Gastrocnemius medialis (tissue), 4 donors: ENCODE measurements around the gene SUCLA2. TPM values are rescaled to one million over a fixed set of nuclear protein-coding genes. Genes with fewer than 3 reads are reported as not detected.

Experiments used
- ATAC-seq, 2 donors: fragments of 150-250 bp; one replicate each; pipeline ENCODE4 v1.9.1; 2016
- DNase-seq, 2 donors: peaks; one replicate each; pipeline ENCODE4 v3.0.0-alpha.2; 2019
- H3K27ac ChIP-seq, 4 donors: fragments of 200-600 bp; sonication (generic); 1 replicate in 1 of 4; 2 replicates in 3 of 4; pipeline ENCODE4 v1.5.1; 2016 to 2018; ENCODE audit warnings: mild to moderate bottlenecking in 2 of 4, moderate library complexity in 1 of 4
- H3K27me3 ChIP-seq, 3 donors: fragments of 200-600 bp; sonication (generic) in 2 of 3; 1 replicate in 1 of 3; 2 replicates in 2 of 3; pipeline versions ENCODE4 v1.5.1 to v1.6.0; 2016 to 2019; ENCODE audit warnings: mild to moderate bottlenecking in 1 of 3, moderate library complexity in 1 of 3
- H3K36me3 ChIP-seq, 2 donors: fragments of 200-600 bp; sonication (generic) in 1 of 2; one replicate each; pipeline ENCODE4 v1.5.1; 2017 to 2018
- H3K4me1 ChIP-seq, 2 donors: fragments of 200-600 bp; sonication (generic) in 1 of 2; one replicate each; pipeline ENCODE4 v1.5.1; 2016 to 2017; ENCODE audit warnings: mild to moderate bottlenecking in 2 of 2
- H3K4me3 ChIP-seq, 4 donors: fragments of 200-600 bp; sonication (generic) in 3 of 4; 1 replicate in 1 of 4; 2 replicates in 3 of 4; pipeline ENCODE4 v1.5.1; 2016 to 2019; ENCODE audit warnings: mild to moderate bottlenecking in 2 of 4
- H3K9me3 ChIP-seq, 3 donors: fragments of 200-600 bp; sonication (generic) in 2 of 3; 1 replicate in 1 of 3; 2 replicates in 2 of 3; pipeline ENCODE4 v1.5.1; 2016 to 2019
- POLR2A ChIP-seq, 2 donors: fragments of 450-650 bp; IDR thresholded peaks; one replicate each; pipeline ENCODE4 v1.6.1; 2017; ENCODE audit warnings: antibody characterized with exemption in 2 of 2, mild to moderate bottlenecking in 2 of 2, moderate library complexity in 2 of 2
- in situ Hi-C, 4 donors: fragments of 200-750 bp; cut with MboI; loops; one replicate each; pipeline versions ENCODE4 v1.15.0 to v1.8.0; 2017; ENCODE audit warnings: low sequenced_read_pairs in 4 of 4
- intact Hi-C: fragments of 100-400 bp; cut with DNase I; formaldehyde crosslinking; loops from one replicate; pipeline ENCODE4 v1.15.1; 2023; ENCODE audit warnings: low total_unique reads
- total RNA-seq, 4 donors: library from RNA; depleted of rRNA; stranded (reverse); fragments of >200 nt; gene quantifications; one replicate each; pipeline versions ENCODE4 v1.1.0 to v1.2.3, GENCODE V29; 2016
- TF ChIP-seq, protein P1 (sequence below), 5 experiments: fragments of 450-650 bp in 3 of 5; fragments of 200-600 bp in 2 of 5; sonication (generic) in 2 of 5; IDR thresholded peaks in 4 of 5; conservative IDR thresholded peaks in 1 of 5; 1 replicate in 4 of 5; 2 replicates in 1 of 5; pipeline ENCODE4 v1.5.1; 2016 to 2019; ENCODE audit warnings: antibody characterized with exemption in 5 of 5, mild to moderate bottlenecking in 3 of 5, moderate library complexity in 3 of 5

The SUCLA2 gene
- total RNA-seq, 4 donors from 2014 or later, result 82.2 to 142 (median 97.0) TPM

DNA sequence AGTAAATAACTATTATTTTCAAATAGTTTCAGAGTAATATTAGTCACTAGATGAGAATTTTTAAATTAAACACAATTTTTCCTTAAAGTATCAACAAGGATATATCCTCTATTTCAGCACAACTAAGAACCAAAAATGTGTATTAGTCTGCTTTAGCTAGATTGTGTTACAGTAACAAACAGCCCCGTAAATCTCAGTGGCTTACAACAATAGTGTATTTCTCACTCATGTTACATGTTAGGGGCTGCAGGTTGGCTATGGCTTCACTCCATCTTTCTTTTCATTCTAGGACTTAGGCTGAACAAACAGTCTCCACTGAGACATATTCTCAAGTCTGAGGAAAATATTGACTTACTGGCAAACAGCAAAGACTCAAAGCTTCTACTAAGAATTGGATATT lies 11.6 kb upstream of the SUCLA2 start:
- Histone ChIP-seq H3K27me3 (no peaks in the 10 kb centered on the region), H3K9me3 (no peaks in the 10 kb centered on the region), H3K27ac (no peak overlapping the region), H3K4me1 (no peaks in the 10 kb centered on the region), H3K36me3 (no peaks in the 10 kb centered on the region), H3K4me3 (no peak overlapping the region)
- no peak for ATAC-seq
- DNase-seq, result no peak
- in situ Hi-C loops, result no loop called here
- TF ChIP-seq, protein P1, sequence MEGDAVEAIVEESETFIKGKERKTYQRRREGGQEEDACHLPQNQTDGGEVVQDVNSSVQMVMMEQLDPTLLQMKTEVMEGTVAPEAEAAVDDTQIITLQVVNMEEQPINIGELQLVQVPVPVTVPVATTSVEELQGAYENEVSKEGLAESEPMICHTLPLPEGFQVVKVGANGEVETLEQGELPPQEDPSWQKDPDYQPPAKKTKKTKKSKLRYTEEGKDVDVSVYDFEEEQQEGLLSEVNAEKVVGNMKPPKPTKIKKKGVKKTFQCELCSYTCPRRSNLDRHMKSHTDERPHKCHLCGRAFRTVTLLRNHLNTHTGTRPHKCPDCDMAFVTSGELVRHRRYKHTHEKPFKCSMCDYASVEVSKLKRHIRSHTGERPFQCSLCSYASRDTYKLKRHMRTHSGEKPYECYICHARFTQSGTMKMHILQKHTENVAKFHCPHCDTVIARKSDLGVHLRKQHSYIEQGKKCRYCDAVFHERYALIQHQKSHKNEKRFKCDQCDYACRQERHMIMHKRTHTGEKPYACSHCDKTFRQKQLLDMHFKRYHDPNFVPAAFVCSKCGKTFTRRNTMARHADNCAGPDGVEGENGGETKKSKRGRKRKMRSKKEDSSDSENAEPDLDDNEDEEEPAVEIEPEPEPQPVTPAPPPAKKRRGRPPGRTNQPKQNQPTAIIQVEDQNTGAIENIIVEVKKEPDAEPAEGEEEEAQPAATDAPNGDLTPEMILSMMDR (IDR thresholded peaks at IDR 0.05 in 4 of 5, conservative IDR thresholded peaks at IDR 0.05 in 1 of 5), result no peak
- no peak for TF ChIP-seq POLR2A (IDR thresholded peaks at IDR 0.05)
- intact Hi-C loops, result no loop called here

DNA sequence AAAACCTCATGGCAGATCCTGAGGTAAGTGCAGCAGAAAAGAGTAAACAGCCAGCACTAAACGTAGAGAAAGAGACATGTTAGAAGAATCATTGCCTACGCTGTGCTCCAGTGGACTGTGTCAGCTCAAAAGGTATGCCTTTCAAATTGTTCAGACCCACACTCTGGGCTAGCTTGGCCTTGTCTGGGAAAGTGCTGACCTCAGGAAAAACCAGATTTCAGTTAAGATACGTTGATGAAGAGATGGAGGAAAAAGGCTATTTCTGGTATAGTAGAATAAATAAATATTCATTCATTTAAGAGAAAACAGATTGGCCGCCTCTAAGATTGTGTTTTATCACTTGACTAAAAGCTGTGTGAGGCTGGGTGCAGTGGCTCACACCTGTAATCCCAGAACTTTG lies 9.6 kb upstream of the SUCLA2 start:
- intact Hi-C loops, result no loop called here

DNA sequence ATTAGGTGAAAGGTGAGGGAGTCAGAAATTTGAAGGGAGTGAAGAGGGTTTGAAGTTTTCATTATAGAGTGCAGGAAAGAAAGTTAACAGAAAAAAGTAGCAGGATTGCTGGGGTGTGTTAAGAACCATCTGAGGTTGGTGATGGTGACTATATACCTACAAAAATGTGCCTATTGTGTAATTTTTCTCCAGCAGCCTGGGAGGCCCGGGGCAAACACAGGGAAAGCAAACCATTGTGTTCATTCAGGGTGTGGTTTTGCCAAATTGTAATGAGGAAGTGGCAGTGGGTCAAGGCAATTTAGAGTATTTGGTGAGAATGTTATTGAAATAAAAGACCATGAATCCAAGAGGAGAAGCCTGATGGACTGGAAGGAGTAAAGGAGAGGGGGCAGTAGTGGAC lies 8.2 kb upstream of the SUCLA2 start:
- Histone ChIP-seq H3K9me3 (no peaks in the 10 kb centered on the region), H3K36me3 (no peaks in the 10 kb centered on the region), H3K27me3 (no peaks in the 10 kb centered on the region), H3K27ac (no peak overlapping the region), H3K4me3 (no peak overlapping the region), H3K4me1 (no peaks in the 10 kb centered on the region)
- in situ Hi-C loops, result no loop called here
- TF ChIP-seq, protein P1 (IDR thresholded peaks at IDR 0.05 in 4 of 5, conservative IDR thresholded peaks at IDR 0.05 in 1 of 5), result no peak
- TF ChIP-seq POLR2A (IDR thresholded peaks at IDR 0.05), result no peak
- DNase-seq, result no peak
- no peak for ATAC-seq
- intact Hi-C loops, result no loop called here

More for the DNA sequence above, 9.6 kb upstream of the SUCLA2 start:
- Histone ChIP-seq H3K27ac (no peak overlapping the region), H3K9me3 (no peaks in the 10 kb centered on the region), H3K36me3 (no peaks in the 10 kb centered on the region), H3K4me1 (no peaks in the 10 kb centered on the region), H3K4me3 (no peak overlapping the region), H3K27me3 (no peaks in the 10 kb centered on the region)
- no peak for TF ChIP-seq POLR2A (IDR thresholded peaks at IDR 0.05)
- TF ChIP-seq, protein P1 (IDR thresholded peaks at IDR 0.05 in 4 of 5, conservative IDR thresholded peaks at IDR 0.05 in 1 of 5), result no peak
- ATAC-seq (no peak), DNase-seq (no peak)
- in situ Hi-C loops, result no loop called here

DNA sequence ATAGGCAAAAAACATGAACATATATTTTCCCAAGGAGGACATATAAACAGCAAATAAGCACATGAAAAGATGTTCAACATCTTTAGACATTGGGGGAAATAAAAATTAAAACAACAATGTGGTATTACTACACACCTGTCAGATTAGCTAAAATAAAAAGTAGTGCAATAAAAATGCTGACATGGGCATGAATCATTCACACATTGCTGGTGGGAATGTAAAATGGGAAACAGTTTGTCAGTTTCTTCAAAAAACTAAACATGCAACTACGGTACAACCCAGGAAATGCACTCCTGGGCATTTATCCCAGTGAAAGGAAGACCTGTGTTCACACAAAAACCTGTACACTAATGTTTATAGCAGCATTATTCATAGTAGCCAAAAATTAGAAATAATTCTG lies 5.3 kb upstream of the SUCLA2 start:
- H3K27ac ChIP-seq, result no peak overlapping the region

More for the DNA sequence above, 5.3 kb upstream of the SUCLA2 start:
- intact Hi-C loops (no loop called here), in situ Hi-C loops (no loop called here)
- Histone ChIP-seq H3K4me1 (no peaks in the 10 kb centered on the region), H3K9me3 (no peaks in the 10 kb centered on the region), H3K27me3 (no peaks in the 10 kb centered on the region), H3K36me3 (no peaks in the 10 kb centered on the region), H3K4me3 (no peak overlapping the region)
- ATAC-seq, result no peak
- no peak for DNase-seq
- TF ChIP-seq POLR2A (IDR thresholded peaks at IDR 0.05), result no peak
- TF ChIP-seq, protein P1 (IDR thresholded peaks at IDR 0.05 in 4 of 5, conservative IDR thresholded peaks at IDR 0.05 in 1 of 5), result no peak
